Fibroblast of lung (primary cell): ENCODE results near the gene BEX1. TPM values are rescaled to one million over a fixed set of nuclear protein-coding genes. Genes with fewer than 3 reads are reported as not detected.

Experiments used
- DNase-seq, 2 donors: peaks; one replicate each; pipeline versions ENCODE4 v3.0.0 to v3.0.0-alpha.2; 2010; ENCODE audit warnings: low read depth in 2 of 2
- H2AFZ ChIP-seq: 2 replicates; pipeline ENCODE4 v1.5.1; 2012; ENCODE audit warnings: low read length, control low read depth, inconsistent platforms
- H3K27ac ChIP-seq: 2 replicates; pipeline ENCODE4 v1.5.1; 2011; ENCODE audit warnings: low read length, control low read depth; ENCODE audit not compliant: insufficient read depth
- H3K27me3 ChIP-seq: 2 replicates; pipeline ENCODE4 v1.5.1; 2011; ENCODE audit warnings: mild to moderate bottlenecking, low read length; ENCODE audit not compliant: control insufficient read depth, insufficient read depth
- H3K36me3 ChIP-seq: 2 replicates; pipeline ENCODE4 v1.5.1; 2011; ENCODE audit warnings: low read length; ENCODE audit not compliant: control insufficient read depth, insufficient read depth
- H3K4me1 ChIP-seq: 2 replicates; pipeline ENCODE4 v1.5.1; 2011; ENCODE audit warnings: low read length; ENCODE audit not compliant: control insufficient read depth, insufficient read depth; ENCODE audit errors: extremely low read depth
- H3K4me2 ChIP-seq: 2 replicates; pipeline ENCODE4 v1.5.1; 2011; ENCODE audit warnings: low read length, control low read depth; ENCODE audit not compliant: insufficient read depth; ENCODE audit errors: extremely low read depth
- H3K4me3 ChIP-seq, 4 experiments: fragments of 200-600 bp in 1 of 4; sonication (generic) in 1 of 4; replicated peaks in 1 of 4; 2 replicates each; pipeline ENCODE4 v1.5.1; 2011 to 2016; ENCODE audit warnings: low read length in 4 of 4, low read depth in 3 of 4, mild to moderate bottlenecking in 3 of 4, control low read depth in 2 of 4, inconsistent platforms in 1 of 4, mixed read lengths in 1 of 4; ENCODE audit not compliant: insufficient read depth in 1 of 4; ENCODE audit errors: control extremely low read depth in 1 of 4
- H3K79me2 ChIP-seq: 2 replicates; pipeline ENCODE4 v1.5.1; 2012; ENCODE audit warnings: mild to moderate bottlenecking, low read length, inconsistent platforms; ENCODE audit not compliant: control insufficient read depth, insufficient read depth
- H3K9ac ChIP-seq: 2 replicates; pipeline ENCODE4 v1.5.1; 2011; ENCODE audit warnings: mild to moderate bottlenecking, low read length, control low read depth; ENCODE audit not compliant: insufficient read depth
- H3K9me3 ChIP-seq: 2 replicates; pipeline ENCODE4 v1.5.1; 2012; ENCODE audit warnings: low read depth, low read length; ENCODE audit not compliant: control insufficient read depth, insufficient read depth
- H4K20me1 ChIP-seq: 2 replicates; pipeline ENCODE4 v1.5.1; 2011; ENCODE audit warnings: low read length; ENCODE audit not compliant: control insufficient read depth, insufficient read depth; ENCODE audit errors: extremely low read depth
- EZH2 ChIP-seq: IDR thresholded peaks from 2 replicates; pipeline ENCODE4 v1.5.1; 2012; ENCODE audit warnings: low read length, control low read depth, mild to moderate bottlenecking; ENCODE audit errors: missing control alignments
- polyA plus RNA-seq, 2 donors: library from polyadenylated mRNA; depleted of rRNA in 1 of 2; stranded (reverse) in 1 of 2; unstranded in 1 of 2; fragments of >200 nt; gene quantifications; 2 replicates each; pipeline ENCODE4 v1.2.1, GENCODE V29; 2011 to 2012; ENCODE audit warnings: missing spikeins in 1 of 2
- total RNA-seq: library from RNA; depleted of rRNA; stranded (reverse); fragments of >200 nt; gene quantifications from 2 replicates; pipeline ENCODE4 v1.2.1, GENCODE V29; 2014
- TF ChIP-seq, protein P1 (sequence below), 2 donors: IDR thresholded peaks in 1 of 2; conservative IDR thresholded peaks in 1 of 2; 1 replicate in 1 of 2; 2 replicates in 1 of 2; pipeline ENCODE4 v1.5.1; 2011 to 2012; ENCODE audit warnings: low read length in 2 of 2, control low read depth in 1 of 2, inconsistent platforms in 1 of 2, low read depth in 1 of 2, mild to moderate bottlenecking in 1 of 2

Gene BEX1
- total and polyA plus RNA-seq, 2 donors (not counting 1 experiment from before 2014, with no cell fraction given): 44.5 TPM; not detected in 1

DNA sequence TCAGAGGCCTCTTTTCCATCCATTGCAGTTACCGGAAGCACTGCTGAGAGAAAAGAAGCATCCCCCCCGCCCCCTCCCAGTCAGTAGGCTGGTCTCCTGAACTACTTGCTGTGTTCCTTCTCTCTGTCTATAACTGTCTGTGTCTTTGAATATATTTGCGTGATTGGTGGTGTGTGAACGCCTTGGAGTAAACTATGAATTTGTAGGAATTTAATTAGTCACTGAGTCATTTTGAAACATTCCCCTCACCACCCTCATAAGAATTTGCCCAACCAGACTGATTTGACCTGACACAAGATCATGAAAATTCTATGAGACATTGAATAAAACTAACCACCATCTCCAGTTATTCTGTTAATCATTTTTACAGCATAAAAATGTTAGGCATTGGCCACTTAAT, 35.7 kb upstream of the BEX1 start:
- Histone ChIP-seq H3K4me3 (no peak overlapping the region), H3K27ac (no peak overlapping the region), H3K9ac (no peak overlapping the region), H3K4me1 (no peaks in the 10 kb centered on the region), H3K79me2 (no peaks in the 10 kb centered on the region), H3K4me2 (no peak overlapping the region), H3K27me3 (no peaks in the 10 kb centered on the region), H4K20me1 (no peaks in the 10 kb centered on the region), H2AFZ (no peak overlapping the region), H3K9me3 (no peaks in the 10 kb centered on the region), H3K36me3 (no peaks in the 10 kb centered on the region)
- DNase-seq: peak in 1 of 2 donors; percentile 6
- no peak for TF ChIP-seq EZH2
- TF ChIP-seq, protein P1, sequence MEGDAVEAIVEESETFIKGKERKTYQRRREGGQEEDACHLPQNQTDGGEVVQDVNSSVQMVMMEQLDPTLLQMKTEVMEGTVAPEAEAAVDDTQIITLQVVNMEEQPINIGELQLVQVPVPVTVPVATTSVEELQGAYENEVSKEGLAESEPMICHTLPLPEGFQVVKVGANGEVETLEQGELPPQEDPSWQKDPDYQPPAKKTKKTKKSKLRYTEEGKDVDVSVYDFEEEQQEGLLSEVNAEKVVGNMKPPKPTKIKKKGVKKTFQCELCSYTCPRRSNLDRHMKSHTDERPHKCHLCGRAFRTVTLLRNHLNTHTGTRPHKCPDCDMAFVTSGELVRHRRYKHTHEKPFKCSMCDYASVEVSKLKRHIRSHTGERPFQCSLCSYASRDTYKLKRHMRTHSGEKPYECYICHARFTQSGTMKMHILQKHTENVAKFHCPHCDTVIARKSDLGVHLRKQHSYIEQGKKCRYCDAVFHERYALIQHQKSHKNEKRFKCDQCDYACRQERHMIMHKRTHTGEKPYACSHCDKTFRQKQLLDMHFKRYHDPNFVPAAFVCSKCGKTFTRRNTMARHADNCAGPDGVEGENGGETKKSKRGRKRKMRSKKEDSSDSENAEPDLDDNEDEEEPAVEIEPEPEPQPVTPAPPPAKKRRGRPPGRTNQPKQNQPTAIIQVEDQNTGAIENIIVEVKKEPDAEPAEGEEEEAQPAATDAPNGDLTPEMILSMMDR (conservative IDR thresholded peaks at IDR 0.05 in 1 of 2, IDR thresholded peaks at IDR 0.05 in 1 of 2; ENCODE audit: low read depth in 1 of 2, low read length in 2 of 2): no peak

DNA sequence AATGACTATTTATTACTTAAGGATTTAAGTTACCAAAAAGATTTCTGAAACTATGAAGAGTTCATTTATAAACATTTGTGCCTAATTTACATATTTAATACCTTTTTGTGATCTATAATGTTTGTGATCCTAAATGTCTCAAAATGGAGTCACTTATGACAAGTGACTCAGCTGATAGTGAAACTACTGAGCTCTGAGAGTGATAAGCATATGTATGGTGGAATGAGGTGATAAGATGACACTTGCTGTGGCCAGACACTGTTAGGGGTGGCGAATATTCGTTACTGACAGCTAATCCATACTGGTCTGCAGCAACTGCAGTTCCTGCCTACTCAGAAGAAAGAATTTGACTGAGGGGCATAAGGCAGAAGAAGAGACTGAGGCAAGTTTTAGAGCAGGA, 34.5 kb upstream of the BEX1 start:
- no peaks in the 10 kb centered on the region for H3K27me3 ChIP-seq
- no peaks in the 10 kb centered on the region for H3K36me3 ChIP-seq
- H3K9ac ChIP-seq: no peak overlapping the region
- H2AFZ ChIP-seq: no peak overlapping the region
- no peaks in the 10 kb centered on the region for H3K4me1 ChIP-seq
- no peaks in the 10 kb centered on the region for H3K79me2 ChIP-seq
- no peaks in the 10 kb centered on the region for H4K20me1 ChIP-seq
- DNase-seq: no peak
- TF ChIP-seq, protein P1 (conservative IDR thresholded peaks at IDR 0.05 in 1 of 2, IDR thresholded peaks at IDR 0.05 in 1 of 2; ENCODE audit: low read depth in 1 of 2, low read length in 2 of 2): no peak
- TF ChIP-seq EZH2: no peak
- no peak overlapping the region for H3K27ac ChIP-seq
- no peak overlapping the region for H3K4me2 ChIP-seq
- no peaks in the 10 kb centered on the region for H3K9me3 ChIP-seq
- H3K4me3 ChIP-seq: no peak overlapping the region

DNA sequence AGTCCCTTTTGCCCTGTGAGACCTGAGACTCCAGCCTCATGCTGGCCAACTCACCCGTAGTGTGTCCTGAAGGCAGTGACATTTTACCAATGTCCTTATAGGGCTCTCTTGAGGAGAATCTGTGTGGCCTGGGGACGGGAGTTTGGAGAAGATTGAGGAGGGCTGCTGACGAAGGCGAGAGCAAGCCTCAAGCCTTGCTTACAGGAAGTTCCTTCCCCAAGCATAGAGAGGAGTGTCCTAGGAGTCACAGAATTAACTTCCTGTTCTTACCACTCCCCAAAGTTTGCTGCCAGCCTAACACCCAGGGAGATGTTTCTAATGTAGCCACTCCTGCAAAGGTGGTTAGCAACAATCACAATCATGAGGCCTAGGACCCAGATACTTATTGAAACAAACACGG, 29.0 kb upstream of the BEX1 start, which contains the start of gene NXF3:
TSS of gene NXF3 (minus strand) at position 202 of the 400 bp plus-strand sequence. CDS start at position 82, 120 bp downstream.
- H3K4me2 ChIP-seq: no peak within 1 kb of the TSS
- no peak within 1 kb of the TSS for H2AFZ ChIP-seq
- H3K9ac ChIP-seq: no peak within 1 kb of the TSS
- no peak within 1 kb of the TSS for H3K27ac ChIP-seq
- H3K4me3 ChIP-seq: no peak within 1 kb of the TSS
- H4K20me1 ChIP-seq: no peaks in the 10 kb centered on the region
- no peaks in the 10 kb centered on the region for H3K4me1 ChIP-seq
- DNase-seq: no peak
- no peaks in the 10 kb centered on the region for H3K36me3 ChIP-seq
- TF ChIP-seq EZH2: no peak
- TF ChIP-seq, protein P1 (conservative IDR thresholded peaks at IDR 0.05 in 1 of 2, IDR thresholded peaks at IDR 0.05 in 1 of 2; ENCODE audit: low read depth in 1 of 2, low read length in 2 of 2): no peak
- no peaks in the 10 kb centered on the region for H3K9me3 ChIP-seq
- H3K79me2 ChIP-seq: no peaks in the 10 kb centered on the region
- no peaks in the 10 kb centered on the region for H3K27me3 ChIP-seq
